NB4 (cell line): ENCODE data around the gene ABCA10.

ENCODE experiments used
- DNase-seq: peaks from one replicate; pipeline ENCODE4 v3.0.0; 2010; ENCODE audit warnings: low read depth
- H3K4me3 ChIP-seq: one replicate; pipeline ENCODE4 v1.5.1; 2011; ENCODE audit warnings: mild to moderate bottlenecking, low read depth, low read length, moderate library complexity
- MYC ChIP-seq: IDR thresholded peaks from 2 replicates; pipeline ENCODE4 v1.6.1; 2011; ENCODE audit warnings: low read depth, low read length
- POLR2A ChIP-seq: IDR thresholded peaks from 2 replicates; pipeline ENCODE4 v1.6.1; 2011; ENCODE audit warnings: mild to moderate bottlenecking; ENCODE audit not compliant: insufficient read length; ENCODE audit errors: extremely low read depth
- TF ChIP-seq, protein P1 (sequence below): IDR thresholded peaks from 2 replicates; pipeline ENCODE4 v1.6.1; 2011; ENCODE audit warnings: low read depth, low read length
- TF ChIP-seq, protein P2 (sequence below): IDR thresholded peaks from one replicate; pipeline ENCODE4 v1.5.1; 2012; ENCODE audit warnings: low read depth, low read length

Gene ABCA10

DNA sequence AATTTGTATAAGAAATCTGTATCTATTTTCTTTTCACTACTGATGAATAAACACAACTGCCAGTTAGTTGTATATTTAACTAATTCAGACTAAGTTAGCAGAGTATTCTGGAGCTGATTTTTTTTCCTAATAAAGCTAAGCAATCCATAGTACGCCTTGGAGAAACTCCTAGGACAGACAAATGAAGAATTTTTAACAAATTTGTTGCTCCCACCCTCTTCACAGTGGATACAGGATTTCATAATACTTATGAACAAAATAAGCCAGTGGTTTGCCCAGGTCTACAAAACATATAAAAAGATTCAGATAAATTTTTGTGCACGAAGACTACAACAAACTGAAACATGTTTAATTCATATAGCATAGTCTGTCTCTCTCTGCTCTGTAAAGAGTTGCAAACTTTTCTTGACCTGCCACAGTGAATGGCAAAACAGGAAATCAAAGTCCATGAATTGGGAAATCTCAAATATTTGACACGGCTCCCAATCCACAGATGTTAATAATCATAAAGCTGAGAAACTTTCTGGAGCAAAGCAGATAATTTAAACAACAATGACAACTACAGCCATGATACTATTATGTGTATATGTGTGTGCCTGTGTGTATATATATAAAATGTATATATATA, 86.3 kb downstream of the ABCA10 start:
- no peak overlapping the region for H3K4me3 ChIP-seq
- no peak for TF ChIP-seq MYC
- TF ChIP-seq, protein P1, sequence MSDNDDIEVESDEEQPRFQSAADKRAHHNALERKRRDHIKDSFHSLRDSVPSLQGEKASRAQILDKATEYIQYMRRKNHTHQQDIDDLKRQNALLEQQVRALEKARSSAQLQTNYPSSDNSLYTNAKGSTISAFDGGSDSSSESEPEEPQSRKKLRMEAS, result no peak
- no peak for TF ChIP-seq POLR2A
- TF ChIP-seq, protein P2, sequence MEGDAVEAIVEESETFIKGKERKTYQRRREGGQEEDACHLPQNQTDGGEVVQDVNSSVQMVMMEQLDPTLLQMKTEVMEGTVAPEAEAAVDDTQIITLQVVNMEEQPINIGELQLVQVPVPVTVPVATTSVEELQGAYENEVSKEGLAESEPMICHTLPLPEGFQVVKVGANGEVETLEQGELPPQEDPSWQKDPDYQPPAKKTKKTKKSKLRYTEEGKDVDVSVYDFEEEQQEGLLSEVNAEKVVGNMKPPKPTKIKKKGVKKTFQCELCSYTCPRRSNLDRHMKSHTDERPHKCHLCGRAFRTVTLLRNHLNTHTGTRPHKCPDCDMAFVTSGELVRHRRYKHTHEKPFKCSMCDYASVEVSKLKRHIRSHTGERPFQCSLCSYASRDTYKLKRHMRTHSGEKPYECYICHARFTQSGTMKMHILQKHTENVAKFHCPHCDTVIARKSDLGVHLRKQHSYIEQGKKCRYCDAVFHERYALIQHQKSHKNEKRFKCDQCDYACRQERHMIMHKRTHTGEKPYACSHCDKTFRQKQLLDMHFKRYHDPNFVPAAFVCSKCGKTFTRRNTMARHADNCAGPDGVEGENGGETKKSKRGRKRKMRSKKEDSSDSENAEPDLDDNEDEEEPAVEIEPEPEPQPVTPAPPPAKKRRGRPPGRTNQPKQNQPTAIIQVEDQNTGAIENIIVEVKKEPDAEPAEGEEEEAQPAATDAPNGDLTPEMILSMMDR, result no peak
- DNase-seq, result no peak

DNA sequence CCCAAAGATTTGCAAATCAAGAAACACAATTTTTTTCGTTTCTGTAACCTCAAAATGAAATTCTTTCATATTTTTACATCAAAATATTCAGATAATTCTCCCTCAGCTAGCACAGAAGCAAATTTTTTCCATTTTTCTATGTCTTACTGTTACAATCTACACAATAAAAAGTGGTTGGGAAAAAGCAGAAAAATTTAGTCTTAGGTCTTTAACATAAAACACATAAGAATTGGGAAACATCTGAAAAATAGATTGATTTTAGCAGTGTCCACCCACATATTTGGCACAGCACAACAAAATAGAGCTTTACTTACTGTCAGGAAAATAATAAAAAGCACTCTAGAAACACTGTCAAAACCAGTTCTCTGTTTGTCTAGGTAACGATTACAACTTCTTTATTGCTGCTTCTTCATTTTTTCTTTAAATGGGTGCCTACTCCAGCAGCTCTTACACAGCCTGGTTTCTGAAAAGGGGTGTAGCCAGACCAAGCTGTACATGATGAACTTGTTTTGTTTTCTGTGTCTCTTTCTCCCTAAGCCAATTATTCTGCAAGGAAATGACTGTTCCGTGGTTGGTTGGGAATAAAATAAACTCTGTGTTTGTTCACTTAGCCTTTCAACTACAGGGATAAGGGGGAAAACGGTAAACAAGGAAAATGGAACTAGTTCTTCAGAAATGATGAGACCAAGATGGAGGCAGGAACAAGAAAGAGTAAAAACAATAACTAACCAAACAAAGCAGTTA, 87.0 kb downstream of the ABCA10 start, which contains the start of gene ABCA6:
Gene ABCA6 (minus strand): TSS at position 465 of the 744 bp plus-strand sequence. CDS start 1,192 bp downstream, outside the sequence.
- H3K4me3 ChIP-seq, result no peak within 1 kb of the TSS
- TF ChIP-seq, protein P2, result no peak
- TF ChIP-seq POLR2A (no peak), MYC (no peak)
- TF ChIP-seq, protein P1, result no peak
- DNase-seq, result no peak

DNA sequence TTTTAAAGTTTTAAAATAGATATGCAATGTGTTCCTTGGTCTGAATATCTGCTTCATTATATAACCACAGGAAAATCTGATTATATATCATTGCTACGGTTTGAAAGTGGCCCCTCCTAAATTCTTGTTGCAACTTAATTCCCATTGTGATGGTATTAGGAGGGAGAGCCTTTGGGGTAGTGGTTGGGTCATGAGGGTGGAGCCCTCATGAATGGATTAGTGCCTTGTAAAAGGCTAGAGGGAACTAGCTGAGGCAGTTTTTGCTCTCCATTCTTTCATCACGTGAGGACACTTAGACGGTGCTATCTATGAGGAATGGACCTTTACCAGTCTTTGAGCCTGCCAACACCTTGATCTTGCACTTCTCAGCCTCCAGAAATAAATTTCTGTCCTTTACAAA, 94.5 kb downstream of the ABCA10 start:
- DNase-seq, result no peak
- TF ChIP-seq POLR2A (no peak), MYC (no peak)
- TF ChIP-seq, protein P2, result no peak
- TF ChIP-seq, protein P1, result no peak
- no peak overlapping the region for H3K4me3 ChIP-seq

DNA sequence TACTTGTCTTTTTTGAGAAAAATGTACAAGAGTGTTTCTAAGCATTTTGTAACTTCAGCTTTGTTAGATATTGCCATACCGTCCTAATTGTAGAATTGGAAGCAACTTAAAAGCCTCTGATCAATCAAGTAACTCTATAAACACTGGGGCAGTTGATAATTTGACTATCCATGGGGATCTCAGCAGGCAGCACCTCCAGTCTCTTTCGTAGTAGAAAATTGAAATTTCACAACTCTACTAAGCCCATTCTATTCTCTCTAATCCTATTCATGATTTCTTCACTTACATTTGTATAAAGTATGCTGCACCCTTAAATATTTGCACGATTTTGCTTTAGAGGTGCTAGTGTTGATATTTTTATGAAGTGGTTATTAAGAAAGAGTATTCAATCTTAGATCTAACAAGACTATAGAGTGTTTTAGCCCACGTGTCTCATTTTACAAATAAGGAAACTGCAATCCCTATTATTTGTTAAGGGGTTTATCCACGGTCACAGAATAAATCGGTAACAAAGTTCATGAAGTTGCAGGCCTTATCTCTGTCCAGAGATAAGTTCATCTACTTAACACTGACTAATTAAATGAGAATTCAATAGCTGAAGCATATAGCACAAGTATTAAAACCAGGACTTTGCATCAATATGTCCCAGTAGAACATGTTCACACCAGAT, 97.9 kb downstream of the ABCA10 start:
- H3K4me3 ChIP-seq, result no peak overlapping the region
- TF ChIP-seq, protein P2, result no peak
- TF ChIP-seq, protein P1, result no peak
- TF ChIP-seq POLR2A (no peak), MYC (no peak)
- no peak for DNase-seq

DNA sequence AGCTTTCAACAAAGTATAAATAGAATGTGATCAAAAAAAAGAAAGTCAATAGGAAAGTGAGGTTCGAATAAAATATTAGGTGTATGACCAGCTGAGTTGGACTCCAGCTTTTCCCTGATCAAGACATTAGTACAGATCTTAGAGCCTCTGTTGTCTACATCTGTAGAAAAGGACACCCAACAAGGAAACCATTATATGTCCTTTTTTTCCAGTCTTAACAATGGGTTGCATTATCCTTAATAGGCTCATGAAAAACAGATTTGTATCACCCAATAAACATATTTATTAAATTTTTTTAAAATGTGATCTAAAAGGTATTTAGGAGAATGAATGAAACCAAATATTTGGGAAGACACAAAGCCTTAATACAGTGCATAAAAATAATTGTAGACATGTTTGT, 105.0 kb downstream of the ABCA10 start:
- DNase-seq, result no peak
- no peak overlapping the region for H3K4me3 ChIP-seq
- no peak for TF ChIP-seq MYC

DNA sequence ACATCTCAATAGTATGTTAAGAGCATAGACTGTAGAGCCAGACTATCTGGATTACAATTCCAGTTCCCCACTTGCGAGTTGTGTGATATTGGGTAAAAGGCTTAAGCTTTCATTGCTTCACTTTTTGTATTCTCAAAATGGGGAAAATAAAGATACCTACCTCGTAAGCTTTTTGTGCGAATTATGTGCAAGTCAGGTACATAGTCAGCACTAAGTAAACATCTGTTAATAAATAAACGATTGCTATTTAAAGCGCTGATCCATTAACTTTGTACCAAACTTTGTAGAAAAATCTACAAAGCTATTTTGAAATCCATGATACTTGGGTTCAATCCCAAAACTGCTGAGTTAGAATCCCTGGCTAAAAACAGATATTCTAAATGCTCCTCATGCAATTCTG, 106.6 kb downstream of the ABCA10 start:
- no peak overlapping the region for H3K4me3 ChIP-seq
- no peak for DNase-seq
- TF ChIP-seq, protein P1, result no peak
- TF ChIP-seq, protein P2, result no peak
- no peak for TF ChIP-seq MYC
- TF ChIP-seq POLR2A, result no peak
